Naive thymus-derived CD8-positive, alpha-beta T cell (primary cell): ENCODE results near the gene GNAI2. TPM values are rescaled to one million over a fixed set of nuclear protein-coding genes. Genes with fewer than 3 reads are reported as not detected.

ENCODE experiments used
- ATAC-seq, 2 donors: fragments of 150-1000 bp; cut with Tn5 transposase in 1 of 2; sonication (Bioruptor Pico), chemical (Tn5 transposase) in 1 of 2; 1 replicate in 1 of 2; 2 replicates in 1 of 2; pipeline ENCODE4 v1.10.0; 2021; ENCODE audit warnings: mild to moderate bottlenecking in 2 of 2, moderate library complexity in 2 of 2
- POLR2A ChIA-PET: fragments of 350-600 bp; sonication (Branson Sonifier 250); formaldehyde crosslinking; loops from one replicate; lab custom pipeline; 2021; ENCODE audit warnings: antibody characterized with exemption; lab: Charles Lee
- DNase-seq, 10 donors: peaks; one replicate each; pipeline versions ENCODE4 v3.0.0 to v3.0.0-alpha.2; 2020 to 2022
- H3K27ac Mint-ChIP-seq, 10 donors: one replicate each; pipeline ENCODE4 v1.8.0; 2020 to 2022; ENCODE audit warnings: mild to moderate bottlenecking in 10 of 10, mixed read lengths in 10 of 10, moderate library complexity in 4 of 10, inconsistent platforms in 1 of 10
- H3K27me3 Mint-ChIP-seq, 5 donors: one replicate each; pipeline ENCODE4 v1.8.0; 2021 to 2022; ENCODE audit warnings: mixed read lengths in 5 of 5
- H3K36me3 Mint-ChIP-seq, 3 donors: one replicate each; pipeline ENCODE4 v1.8.0; 2020 to 2022; ENCODE audit warnings: mixed read lengths in 3 of 3, mild to moderate bottlenecking in 2 of 3, inconsistent platforms in 1 of 3
- H3K4me1 Mint-ChIP-seq, 4 donors: one replicate each; pipeline ENCODE4 v1.8.0; 2021 to 2022; ENCODE audit warnings: mixed read lengths in 4 of 4
- H3K4me3 Mint-ChIP-seq, 10 donors: one replicate each; pipeline ENCODE4 v1.8.0; 2020 to 2022; ENCODE audit warnings: mild to moderate bottlenecking in 10 of 10, mixed read lengths in 10 of 10, moderate library complexity in 6 of 10, inconsistent platforms in 1 of 10
- H3K9me3 Mint-ChIP-seq, 9 donors: one replicate each; pipeline ENCODE4 v1.8.0; 2020 to 2022; ENCODE audit warnings: mixed read lengths in 9 of 9, mild to moderate bottlenecking in 3 of 9, inconsistent platforms in 1 of 9, moderate library complexity in 1 of 9
- polyA plus RNA-seq, 3 donors: library from polyadenylated mRNA; unstranded; fragments of 300-500 nt; fragmentation: Illumina TruSeq; gene quantifications; one replicate each; pipeline ENCODE4 v1.2.3, GENCODE V29; 2021
- total RNA-seq, 8 experiments: library from RNA in 2 of 8; stranded (reverse) in 2 of 8; gene quantifications; one replicate each; pipeline ENCODE4 v1.2.3 and lab custom pipeline; 2021 to 2026

GNAI2 gene
- total and polyA plus RNA-seq, 5 experiments from 2014 or later: 253 to 534 (median 405) TPM

- POLR2A ChIA-PET: interaction anchor here (1.1 kb wide), 1 partner anchor 21 kb away, joined by 3 read pairs; no protein-coding TSS in a partner anchor
- peaks cover 17 to 57% (median 51%) of the 10 kb centered on the region in 4 donors for H3K4me1 Mint-ChIP-seq
- no peak for ATAC-seq
Measured at GRCh38 chr3:50251220-50251619, 15.2 kb downstream of the GNAI2 start.

GRCh38 chr3:50254577-50255250 is 18.7 kb downstream of the GNAI2 start:
- ATAC-seq (no peak), DNase-seq (no peak)
- Mint-ChIP-seq H3K27me3 (no peaks in the 10 kb centered on the region), H3K27ac (peak overlapping the region in 3 of 10 donors; percentile 21 to 40 (median 22)), H3K4me1 (peaks cover 9 to 44% (median 33%) of the 10 kb centered on the region in 4 donors), H3K36me3 (peaks cover 0 to 57% (median 3%) of the 10 kb centered on the region in 3 donors), H3K9me3 (no peaks in the 10 kb centered on the region), H3K4me3 (no peak overlapping the region)
- POLR2A ChIA-PET: interaction anchor here (0.6 to 3.0 kb wide), 6 partner anchors 8 to 268 kb away, joined by 4 to 8 read pairs (median 4); partner anchors contain the start of gene GNAI2

More at GRCh38 chr3:50251220-50251619, 15.2 kb downstream of the GNAI2 start:
- Mint-ChIP-seq H3K27me3 (no peaks in the 10 kb centered on the region), H3K4me3 (peak overlapping the region in 2 of 10 donors; percentile 27 to 39), H3K36me3 (peaks cover 0 to 40% (median 0%) of the 10 kb centered on the region in 3 donors), H3K27ac (peak overlapping the region; percentile 2 to 88 (median 76)), H3K9me3 (no peaks in the 10 kb centered on the region)
- no peak for DNase-seq

- DNase-seq: no peak
- Mint-ChIP-seq H3K27me3 (no peaks in the 10 kb centered on the region), H3K4me3 (no peak overlapping the region), H3K4me1 (peaks cover 8 to 41% (median 31%) of the 10 kb centered on the region in 4 donors), H3K9me3 (no peaks in the 10 kb centered on the region), H3K36me3 (peaks cover 0 to 55% (median 3%) of the 10 kb centered on the region in 3 donors), H3K27ac (peak overlapping the region in 1 of 10 donors; percentile 21)
- POLR2A ChIA-PET: interaction anchor here (1.0 to 3.0 kb wide), 5 partner anchors 8 to 61 kb away, joined by 4 to 8 read pairs (median 4); partner anchors contain the start of gene GNAI2
- ATAC-seq: no peak
Measured at GRCh38 chr3:50255251-50255615, 19.2 kb downstream of the GNAI2 start.

- no peak for DNase-seq
- H3K4me1 Mint-ChIP-seq: peaks cover 2 to 27% (median 19%) of the 10 kb centered on the region in 4 donors
- H3K9me3 Mint-ChIP-seq: no peaks in the 10 kb centered on the region
- peak overlapping the region in 1 of 10 donors; percentile 5 for H3K4me3 Mint-ChIP-seq
- H3K27me3 Mint-ChIP-seq: no peaks in the 10 kb centered on the region
- peaks cover 0 to 45% (median 3%) of the 10 kb centered on the region in 3 donors for H3K36me3 Mint-ChIP-seq
- peak overlapping the region in 5 of 10 donors; percentile 21 to 68 (median 56) for H3K27ac Mint-ChIP-seq
- ATAC-seq: no peak
- POLR2A ChIA-PET: interaction anchor here (3.0 kb wide), 1 partner anchor 14 kb away, joined by 8 read pairs; no protein-coding TSS in a partner anchor
Measured at GRCh38 chr3:50256978-50257890, 21.2 kb downstream of the GNAI2 start.

GRCh38 chr3:50258029-50258680 is 22.2 kb downstream of the GNAI2 start:
- no peak for DNase-seq
- peaks cover 0 to 40% (median 3%) of the 10 kb centered on the region in 3 donors for H3K36me3 Mint-ChIP-seq
- H3K27ac Mint-ChIP-seq: peak overlapping the region in 1 of 10 donors; percentile 88
- peaks cover 2 to 23% (median 17%) of the 10 kb centered on the region in 4 donors for H3K4me1 Mint-ChIP-seq
- no peak for ATAC-seq
- H3K4me3 Mint-ChIP-seq: no peak overlapping the region
- no peaks in the 10 kb centered on the region for H3K9me3 Mint-ChIP-seq
- POLR2A ChIA-PET: interaction anchor here (0.7 to 1.3 kb wide), 4 partner anchors 9 to 22 kb away, joined by 3 to 4 read pairs (median 4); no protein-coding TSS in a partner anchor
- H3K27me3 Mint-ChIP-seq: no peaks in the 10 kb centered on the region

- POLR2A ChIA-PET: interaction anchor here (0.7 to 2.9 kb wide), 8 partner anchors 10 to 91 kb away, joined by 3 to 23 read pairs (median 4); partner anchors contain the start of genes CYB561D2 and NPRL2
- Mint-ChIP-seq H3K4me3 (peak overlapping the region in 1 of 10 donors; percentile 69), H3K27ac (peak overlapping the region in 1 of 10 donors; percentile 88), H3K36me3 (peaks cover 0 to 32% (median 3%) of the 10 kb centered on the region in 3 donors), H3K9me3 (no peaks in the 10 kb centered on the region), H3K27me3 (no peaks in the 10 kb centered on the region), H3K4me1 (peaks cover 2 to 17% (median 11%) of the 10 kb centered on the region in 4 donors)
- ATAC-seq (no peak), DNase-seq (no peak)
Measured at GRCh38 chr3:50258979-50259378, 23.0 kb downstream of the GNAI2 start.

GRCh38 chr3:50259432-50260026 is 23.5 kb downstream of the GNAI2 start:
- Mint-ChIP-seq H3K36me3 (peaks cover 0 to 29% (median 3%) of the 10 kb centered on the region in 3 donors), H3K9me3 (no peaks in the 10 kb centered on the region), H3K27me3 (no peaks in the 10 kb centered on the region), H3K27ac (peak overlapping the region in 8 of 10 donors; percentile 60 to 93 (median 87)), H3K4me1 (peaks cover 2 to 16% (median 11%) of the 10 kb centered on the region in 4 donors), H3K4me3 (peak overlapping the region; percentile 64 to 85 (median 75))
- DNase-seq (no peak), ATAC-seq (peak; percentile 15 to 23)
- POLR2A ChIA-PET: interaction anchor here (0.7 to 2.9 kb wide), 11 partner anchors 9 to 91 kb away, joined by 3 to 23 read pairs (median 5); partner anchors contain the start of genes CYB561D2 and NPRL2

- peak overlapping the region; percentile 61 to 85 (median 75) for H3K4me3 Mint-ChIP-seq
- POLR2A ChIA-PET: interaction anchor here (0.7 to 2.9 kb wide), 9 partner anchors 10 to 77 kb away, joined by 3 to 23 read pairs (median 5); no protein-coding TSS in a partner anchor
- H3K9me3 Mint-ChIP-seq: no peaks in the 10 kb centered on the region
- H3K36me3 Mint-ChIP-seq: peaks cover 0 to 27% (median 3%) of the 10 kb centered on the region in 3 donors
- H3K27me3 Mint-ChIP-seq: no peaks in the 10 kb centered on the region
- peak; percentile 65 to 87 (median 81) for DNase-seq
- H3K27ac Mint-ChIP-seq: peak overlapping the region in 8 of 10 donors; percentile 39 to 93 (median 87)
- peak; percentile 94 to 95 for ATAC-seq
- H3K4me1 Mint-ChIP-seq: peaks cover 2 to 14% (median 10%) of the 10 kb centered on the region in 4 donors
Measured at GRCh38 chr3:50260027-50260941, 24.3 kb downstream of the GNAI2 start.

- peaks cover 0 to 27% (median 3%) of the 10 kb centered on the region in 3 donors for H3K36me3 Mint-ChIP-seq
- H3K27ac Mint-ChIP-seq: peak overlapping the region in 7 of 10 donors; percentile 3 to 83 (median 53)
- H3K4me1 Mint-ChIP-seq: peaks cover 2 to 14% (median 10%) of the 10 kb centered on the region in 4 donors
- H3K27me3 Mint-ChIP-seq: peaks cover 0 to 4% (median 0%) of the 10 kb centered on the region in 5 donors
- H3K9me3 Mint-ChIP-seq: no peaks in the 10 kb centered on the region
- peak overlapping the region in 6 of 10 donors; percentile 47 to 79 (median 68) for H3K4me3 Mint-ChIP-seq
- no peak for DNase-seq
- ATAC-seq: no peak
- POLR2A ChIA-PET: interaction anchor here (0.6 to 2.9 kb wide), 6 partner anchors 11 to 25 kb away, joined by 3 to 23 read pairs (median 4); no protein-coding TSS in a partner anchor
Measured at GRCh38 chr3:50260942-50261441, 25.0 kb downstream of the GNAI2 start.

- no peak for DNase-seq
- POLR2A ChIA-PET: interaction anchor here (0.6 to 2.9 kb wide), 5 partner anchors 15 to 26 kb away, joined by 3 to 23 read pairs (median 3); no protein-coding TSS in a partner anchor
- peak overlapping the region in 3 of 10 donors; percentile 22 to 63 (median 63) for H3K27ac Mint-ChIP-seq
Measured at GRCh38 chr3:50261505-50261904, 25.5 kb downstream of the GNAI2 start.

More at GRCh38 chr3:50261505-50261904, 25.5 kb downstream of the GNAI2 start:
- H3K27me3 Mint-ChIP-seq: peaks cover 0 to 4% (median 2%) of the 10 kb centered on the region in 5 donors
- no peaks in the 10 kb centered on the region for H3K9me3 Mint-ChIP-seq
- peak overlapping the region in 4 of 10 donors; percentile 22 to 79 (median 35) for H3K4me3 Mint-ChIP-seq
- no peak for ATAC-seq
- H3K4me1 Mint-ChIP-seq: peaks cover 2 to 14% (median 9%) of the 10 kb centered on the region in 4 donors
- H3K36me3 Mint-ChIP-seq: peaks cover 0 to 22% (median 3%) of the 10 kb centered on the region in 3 donors
